GM18507 (cell line): Measurements from ENCODE around the gene B4GALNT2.

Experiments
- DNase-seq: peaks from one replicate; pipeline ENCODE4 v3.0.0; 2011; ENCODE audit warnings: low read depth; ENCODE audit not compliant: insufficient read length; ENCODE audit errors: extremely low spot score
- FAIRE-seq: peaks from 2 replicates; lab custom pipeline; 2011; peaks lifted over from hg19 to GRCh38; lab: Jason Lieb, UNC

B4GALNT2 gene

DNA sequence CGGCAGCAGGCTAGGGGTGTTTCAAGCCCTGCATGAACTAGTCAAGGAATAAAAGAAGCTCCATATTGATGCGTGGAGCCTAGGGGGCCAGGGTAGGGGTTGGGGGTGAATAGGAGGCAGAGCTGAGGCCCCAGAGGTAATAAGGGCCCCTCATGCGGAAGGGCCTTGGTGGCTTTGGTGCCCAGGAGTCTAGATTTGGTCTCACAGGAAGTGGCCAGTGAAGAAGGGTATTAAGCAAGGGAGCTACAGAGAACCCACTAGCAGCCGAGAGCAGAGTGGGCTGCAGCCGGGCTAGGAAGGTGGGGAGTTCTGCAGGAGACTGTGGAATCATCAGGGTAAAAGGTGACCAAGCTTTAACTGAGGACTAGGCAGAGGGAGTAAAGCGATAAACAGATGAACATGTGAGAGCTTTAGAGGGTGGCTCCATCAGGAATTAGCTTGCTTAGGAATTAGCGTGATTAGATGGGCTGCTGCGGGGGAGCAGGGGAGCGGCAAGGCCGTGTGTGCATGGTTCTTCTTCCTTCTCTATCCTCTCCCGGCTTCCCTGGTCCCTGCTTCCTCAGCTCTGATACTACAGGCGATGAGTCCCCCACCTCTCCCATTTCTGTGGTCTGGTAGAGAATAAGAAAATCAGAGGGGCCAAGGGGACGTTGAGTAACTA is 68.0 kb downstream of the B4GALNT2 start:
- DNase-seq (no peak), FAIRE-seq (no peak)

DNA sequence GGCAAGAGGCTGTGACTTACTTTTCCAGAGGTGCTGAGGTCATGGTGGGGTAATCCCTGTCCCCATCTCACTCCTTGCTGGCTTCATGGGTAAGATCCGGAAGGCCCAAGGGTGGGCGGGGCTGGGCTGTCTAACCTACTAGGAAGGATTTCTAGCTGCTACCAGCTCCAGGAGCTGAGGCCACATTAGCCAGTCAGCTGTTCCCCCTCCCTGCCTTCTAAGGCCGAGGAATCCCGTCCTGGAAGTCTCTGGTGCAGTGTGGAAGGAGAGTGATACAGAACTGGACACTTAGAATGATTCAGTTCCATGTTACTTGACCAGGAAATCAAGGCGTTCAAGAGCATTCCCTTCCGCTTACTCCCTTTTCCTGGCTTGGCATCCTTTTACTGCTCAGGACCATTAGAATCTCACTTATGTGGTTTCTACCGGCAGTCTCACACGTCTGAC is 68.9 kb downstream of the B4GALNT2 start:
- FAIRE-seq (no peak), DNase-seq (no peak)

DNA sequence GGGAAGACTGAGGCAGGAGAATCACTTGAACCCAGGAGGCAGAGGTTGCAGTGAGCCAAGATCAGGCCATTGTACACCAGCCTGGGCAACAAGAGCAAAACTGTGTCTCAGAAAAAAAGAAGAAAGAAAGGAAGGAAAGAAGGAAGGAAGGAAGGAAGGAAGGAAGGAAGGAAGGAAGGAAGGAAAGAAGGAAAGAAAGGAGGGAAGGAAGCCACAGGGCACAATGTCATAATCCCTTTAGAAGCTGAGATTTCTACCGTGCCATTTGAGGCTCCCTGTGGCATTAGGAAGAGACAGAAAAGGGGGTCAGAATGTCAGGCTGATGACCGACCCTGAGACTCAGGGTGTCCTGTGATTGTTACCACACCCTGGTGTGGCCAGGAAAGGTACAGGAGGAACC is 71.2 kb downstream of the B4GALNT2 start:
- FAIRE-seq, result no peak
- DNase-seq, result no peak

DNA sequence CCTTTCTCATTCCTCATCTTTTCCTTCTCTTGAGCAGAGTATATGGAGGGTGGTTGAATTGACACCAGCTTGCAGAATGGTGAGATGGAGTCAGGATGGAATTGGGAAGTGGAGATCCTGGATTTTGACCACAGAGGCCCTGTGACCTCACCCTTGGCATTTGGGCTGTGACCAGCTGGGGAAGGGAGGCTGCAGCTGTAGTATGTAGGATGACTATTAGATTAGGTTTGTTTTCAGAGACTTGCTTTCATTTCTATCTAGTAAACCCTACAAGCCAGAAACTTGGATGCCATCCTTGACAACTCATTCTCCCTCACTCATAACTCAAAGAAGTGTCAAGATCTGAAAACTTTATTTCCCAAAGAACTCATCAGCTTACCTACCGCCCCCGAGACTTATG is 71.9 kb downstream of the B4GALNT2 start:
- DNase-seq, result no peak
- no peak for FAIRE-seq

DNA sequence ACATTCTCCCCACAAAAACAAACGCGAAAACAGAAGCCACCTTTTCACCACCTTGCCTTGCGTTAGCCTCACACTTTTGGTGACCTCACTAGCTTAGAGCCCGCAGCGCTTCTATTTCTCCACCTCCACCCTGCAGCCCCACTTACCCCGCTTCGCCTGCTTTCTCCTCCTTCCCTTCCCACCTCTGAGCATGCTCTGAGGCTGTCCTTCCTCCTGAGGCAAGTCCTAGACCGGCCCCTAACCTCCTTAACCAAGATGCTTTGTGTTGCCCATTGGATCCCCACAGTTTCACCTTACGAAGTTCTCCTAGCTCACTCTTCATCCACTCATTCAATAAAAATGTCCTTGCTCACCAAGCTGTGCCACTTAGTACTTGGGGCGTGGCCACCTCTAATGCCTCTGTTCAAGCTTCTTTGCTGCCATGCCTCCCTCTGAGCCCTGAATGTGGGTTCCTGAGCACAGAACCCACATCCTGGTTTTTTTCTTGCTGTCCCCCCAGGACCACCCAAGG is 76.5 kb downstream of the B4GALNT2 start:
- DNase-seq (no peak), FAIRE-seq (no peak)

DNA sequence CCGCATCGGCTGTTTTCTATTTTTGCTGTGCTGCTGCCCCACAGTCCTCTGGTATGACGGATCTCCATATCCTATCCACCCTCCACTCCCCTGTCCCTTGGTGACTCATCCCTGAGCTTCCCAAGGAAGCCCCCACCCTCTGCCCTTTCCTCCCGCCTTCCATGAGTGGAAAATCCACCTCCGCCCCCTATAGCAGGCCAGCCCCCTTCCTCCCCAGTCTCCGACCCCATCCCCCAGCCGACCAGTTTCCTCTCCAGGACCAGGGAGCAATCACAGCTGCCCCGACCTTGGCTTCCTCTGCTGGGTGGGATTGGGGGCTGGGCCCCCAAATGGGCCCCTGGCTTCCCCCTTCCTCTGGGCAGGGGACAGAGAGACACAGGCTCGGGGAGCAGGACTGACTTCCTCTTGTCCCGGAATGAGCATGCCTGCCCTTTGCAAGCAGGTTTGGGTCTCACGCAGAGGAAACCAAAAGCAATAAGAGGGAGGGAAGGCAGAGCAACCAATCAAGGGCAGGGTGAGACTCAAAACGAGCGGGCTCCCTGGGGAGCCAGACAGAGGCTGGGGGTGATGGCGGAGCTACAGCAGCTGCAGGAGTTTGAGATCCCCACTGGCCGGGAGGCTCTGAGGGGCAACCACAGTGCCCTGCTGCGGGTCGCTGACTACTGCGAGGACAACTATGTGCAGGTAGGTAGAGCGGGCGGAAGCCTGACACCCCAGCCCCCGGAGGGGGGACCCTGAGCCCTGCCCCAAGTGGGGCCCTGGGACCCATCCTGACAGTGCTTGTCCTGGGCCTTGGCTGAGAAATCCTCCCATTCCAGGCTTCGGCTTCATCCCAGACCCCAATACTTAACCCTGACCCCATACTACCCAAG is 77.8 kb downstream of the B4GALNT2 start, which contains the start of the genes ABI3 and GNGT2:
ABI3 (plus strand) TSS at position 550 of the 872 bp plus-strand sequence; CDS start at position 568, 18 bp downstream.
GNGT2 (minus strand) TSS at position 417 of the 872 bp plus-strand sequence. CDS start 3,152 bp downstream, outside the sequence.
- FAIRE-seq (peak; percentile 98), DNase-seq (peak; percentile 87)

DNA sequence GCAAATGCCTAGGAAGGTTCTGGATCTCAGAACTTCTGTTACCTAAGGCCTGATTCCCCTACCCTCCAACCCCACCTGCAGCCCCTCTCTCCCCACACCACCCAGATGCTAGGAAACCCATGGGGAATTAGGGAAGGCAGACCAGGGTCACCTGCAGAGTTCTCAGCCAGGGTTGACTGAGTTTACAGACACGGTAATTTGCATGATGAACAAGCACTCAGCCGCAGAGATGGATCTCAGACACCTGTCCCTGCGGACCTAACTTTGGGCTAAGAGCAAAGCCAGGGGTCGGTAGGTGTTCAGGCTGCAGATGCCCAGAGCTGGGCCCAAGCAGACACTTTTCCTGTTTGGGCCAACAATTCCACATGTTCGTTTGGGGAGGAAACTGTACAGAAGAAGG is 80.8 kb downstream of the B4GALNT2 start:
- FAIRE-seq, result peak; percentile 95
- DNase-seq, result no peak

DNA sequence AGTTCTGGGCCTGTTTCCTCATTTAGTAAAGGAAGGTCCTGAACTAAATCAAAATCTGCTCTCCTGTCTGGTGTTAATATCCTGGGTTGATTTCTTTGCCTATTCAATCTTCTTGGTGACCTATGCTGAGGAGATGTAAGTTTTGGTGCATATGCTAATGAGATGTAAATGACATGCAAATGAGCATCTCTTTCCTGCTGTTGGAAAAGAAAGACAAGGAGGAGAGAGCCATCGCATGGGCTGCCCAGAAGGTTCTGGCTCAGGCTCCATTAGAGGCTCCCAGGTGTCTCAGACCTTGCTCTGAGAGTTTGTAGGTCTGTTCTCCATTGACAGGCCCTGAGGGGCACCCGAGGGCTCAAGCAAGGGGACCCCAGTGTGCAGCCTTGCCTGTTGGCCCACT is 81.3 kb downstream of the B4GALNT2 start:
- DNase-seq, result no peak
- FAIRE-seq, result no peak

DNA sequence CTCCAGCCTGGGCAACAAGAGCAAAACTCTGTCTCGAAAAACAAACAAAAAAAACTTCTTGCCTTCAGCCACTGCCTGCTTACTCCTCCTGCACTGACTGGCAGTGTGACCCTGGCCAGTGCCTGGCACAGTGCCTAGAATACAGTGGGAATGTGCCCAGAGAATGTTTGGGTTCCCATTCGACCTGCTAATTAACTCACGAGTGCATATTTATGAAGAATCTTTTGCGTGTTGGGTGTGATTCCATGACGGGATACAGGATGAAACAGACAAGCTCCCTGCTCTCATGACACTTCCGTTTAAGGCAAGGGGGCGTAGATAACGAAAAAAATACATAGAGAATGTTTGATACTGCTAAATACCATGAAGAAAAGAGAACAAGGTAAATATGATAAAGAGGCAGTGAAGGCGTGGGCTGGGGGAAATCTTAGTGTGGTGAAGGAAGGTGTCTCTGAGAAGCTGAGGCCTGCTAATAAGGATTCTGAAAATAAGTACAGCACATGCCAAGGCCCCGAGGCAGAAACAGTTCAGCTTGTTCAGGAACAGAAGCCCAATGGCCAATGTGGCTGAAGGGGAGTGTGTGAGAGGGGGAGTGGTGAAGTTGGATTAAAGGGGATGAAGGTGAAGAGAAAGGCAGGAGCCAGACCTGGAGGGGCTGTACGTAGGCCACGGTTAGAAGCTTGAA is 82.2 kb downstream of the B4GALNT2 start:
- no peak for DNase-seq
- FAIRE-seq, result peak; percentile 59

DNA sequence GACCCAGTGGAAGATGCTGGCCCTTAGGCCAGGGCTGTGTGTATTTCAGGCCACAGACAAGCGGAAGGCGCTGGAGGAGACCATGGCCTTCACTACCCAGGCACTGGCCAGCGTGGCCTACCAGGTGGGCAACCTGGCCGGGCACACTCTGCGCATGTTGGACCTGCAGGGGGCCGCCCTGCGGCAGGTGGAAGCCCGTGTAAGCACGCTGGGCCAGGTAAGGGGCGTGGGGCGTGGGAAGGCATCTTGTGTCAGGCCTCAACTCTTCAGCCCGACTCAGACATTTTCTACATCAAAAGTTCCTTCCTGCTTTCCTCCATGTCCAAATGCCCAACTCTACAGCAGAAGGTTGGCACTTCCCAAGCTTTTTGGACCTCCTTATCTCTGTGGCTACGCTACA is 83.9 kb downstream of the B4GALNT2 start:
- no peak for FAIRE-seq
- no peak for DNase-seq

DNA sequence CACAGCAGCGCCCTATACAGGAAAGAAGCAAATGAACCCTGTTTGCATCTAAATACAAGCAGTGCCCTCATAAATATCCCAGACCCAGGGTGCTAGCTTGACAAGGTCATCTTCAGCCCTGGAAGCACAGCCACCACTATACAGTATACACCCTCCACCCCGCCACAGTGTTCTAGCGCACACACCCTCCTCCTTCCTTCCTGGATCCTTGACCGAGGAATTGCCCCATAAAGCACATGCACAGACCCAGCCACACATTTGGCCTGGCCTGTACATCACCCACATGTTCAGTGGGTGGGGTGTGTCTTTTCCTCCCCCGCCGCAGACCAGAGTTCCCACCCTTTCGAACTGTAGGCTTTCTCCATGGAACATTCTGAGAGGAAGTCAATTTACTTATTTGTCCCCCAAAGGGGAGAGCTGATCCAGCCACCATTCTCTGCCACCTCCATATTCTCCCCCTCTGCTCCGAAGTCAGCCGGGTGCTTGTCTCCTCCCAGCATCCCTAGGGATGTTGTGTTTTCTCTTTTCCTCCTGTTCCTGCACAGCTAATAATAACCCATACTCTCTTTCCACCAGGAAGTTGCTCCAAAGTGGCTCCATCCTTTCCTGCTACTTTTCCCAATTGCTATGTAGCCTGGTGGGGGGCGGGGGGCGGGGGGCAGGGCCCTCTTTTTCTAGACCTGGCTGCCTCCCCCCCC is 84.5 kb downstream of the B4GALNT2 start:
- FAIRE-seq (no peak), DNase-seq (no peak)

DNA sequence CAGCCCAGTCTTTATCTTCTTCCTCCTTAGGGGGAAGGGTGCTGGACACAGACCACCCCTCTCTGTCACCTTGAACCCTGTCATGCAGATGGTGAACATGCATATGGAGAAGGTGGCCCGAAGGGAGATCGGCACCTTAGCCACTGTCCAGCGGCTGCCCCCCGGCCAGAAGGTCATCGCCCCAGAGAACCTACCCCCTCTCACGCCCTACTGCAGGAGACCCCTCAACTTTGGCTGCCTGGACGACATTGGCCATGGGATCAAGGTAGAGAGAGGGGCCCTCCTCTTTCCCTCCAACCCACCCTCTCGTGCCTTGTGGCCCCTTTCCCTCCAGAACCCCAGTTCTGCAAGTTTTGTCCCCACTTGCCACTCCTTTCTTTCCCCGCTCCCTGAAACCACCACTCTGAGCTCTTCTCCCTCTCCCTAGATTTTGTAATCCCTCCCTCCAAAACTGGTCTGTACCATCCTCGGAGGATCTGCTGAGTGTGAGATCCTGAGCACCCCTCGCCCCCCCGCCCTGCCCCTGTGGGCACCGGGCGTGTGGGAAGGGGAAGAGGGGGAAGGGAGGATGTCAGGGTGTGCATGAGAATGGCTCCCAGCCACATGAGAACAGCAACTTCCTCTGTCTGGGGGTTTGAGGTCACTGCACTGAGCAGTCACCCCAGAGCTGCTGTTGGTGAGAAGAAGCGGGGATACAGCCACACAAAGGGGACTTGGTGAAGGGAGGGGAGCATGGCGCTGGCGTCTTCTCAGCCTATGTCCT is 85.3 kb downstream of the B4GALNT2 start:
- DNase-seq (no peak), FAIRE-seq (peak; percentile 98)

DNA sequence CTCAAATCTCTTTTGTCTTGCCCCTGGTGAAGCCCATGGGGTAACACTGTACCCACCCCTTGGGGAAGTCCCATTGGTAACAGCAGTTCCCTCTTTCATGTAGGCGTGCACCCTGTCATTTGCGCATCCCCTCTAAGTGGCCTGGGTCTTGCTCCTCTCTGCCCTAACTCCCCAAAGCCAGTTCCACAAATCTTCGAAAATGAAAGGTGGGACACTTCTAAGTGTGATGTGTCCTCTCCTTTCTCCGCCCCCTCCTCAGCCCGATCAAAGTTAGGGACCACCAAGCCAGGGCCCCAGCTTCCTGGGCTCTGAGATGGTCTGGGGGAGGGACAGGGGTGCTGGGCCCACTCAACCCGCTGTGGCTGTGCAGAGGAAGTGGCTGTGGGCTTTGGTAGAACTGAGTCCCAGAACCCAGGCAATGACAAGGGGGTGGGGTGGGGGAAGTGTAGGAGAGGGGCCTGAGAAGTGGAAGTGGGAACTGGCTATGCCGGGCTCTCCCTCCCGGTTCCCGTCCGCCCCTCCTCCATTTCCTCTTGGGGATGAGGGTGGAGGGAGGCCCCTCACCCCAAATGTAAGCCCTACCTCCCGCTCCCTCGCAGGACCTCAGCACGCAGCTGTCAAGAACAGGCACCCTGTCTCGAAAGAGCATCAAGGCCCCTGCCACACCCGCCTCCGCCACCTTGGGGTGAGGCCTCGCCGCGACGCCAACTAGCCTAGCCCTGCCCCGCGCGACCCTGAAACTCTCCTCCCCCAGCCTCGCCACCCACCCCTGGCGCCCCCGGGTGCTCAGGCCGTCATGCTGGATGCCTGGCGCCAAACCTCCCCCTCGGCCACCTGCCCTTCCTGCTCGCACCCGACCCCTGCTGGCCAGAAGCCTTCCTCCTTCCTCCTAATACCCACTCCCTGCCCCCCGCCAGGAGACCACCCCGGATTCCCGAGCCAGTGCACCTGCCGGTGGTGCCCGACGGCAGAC is 86.7 kb downstream of the B4GALNT2 start:
- DNase-seq (no peak), FAIRE-seq (peak; percentile 91)

DNA sequence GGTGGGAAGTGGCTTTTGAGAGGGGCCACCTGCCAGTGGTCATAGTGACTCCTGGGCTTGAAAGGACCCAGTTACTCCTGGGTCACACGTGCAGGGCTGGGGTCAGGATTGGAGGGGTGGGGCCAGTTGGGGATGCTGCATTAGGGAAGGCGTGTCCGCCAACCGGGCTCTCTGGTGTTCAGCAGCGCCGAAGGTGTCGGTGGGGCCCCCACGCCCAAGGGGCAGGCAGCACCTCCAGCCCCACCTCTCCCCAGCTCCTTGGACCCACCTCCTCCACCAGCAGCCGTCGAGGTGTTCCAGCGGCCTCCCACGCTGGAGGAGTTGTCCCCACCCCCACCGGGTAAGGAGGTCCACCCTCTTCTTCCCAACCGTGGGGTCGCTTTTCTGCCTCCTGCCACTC is 87.4 kb downstream of the B4GALNT2 start:
- FAIRE-seq, result no peak
- DNase-seq, result no peak

DNA sequence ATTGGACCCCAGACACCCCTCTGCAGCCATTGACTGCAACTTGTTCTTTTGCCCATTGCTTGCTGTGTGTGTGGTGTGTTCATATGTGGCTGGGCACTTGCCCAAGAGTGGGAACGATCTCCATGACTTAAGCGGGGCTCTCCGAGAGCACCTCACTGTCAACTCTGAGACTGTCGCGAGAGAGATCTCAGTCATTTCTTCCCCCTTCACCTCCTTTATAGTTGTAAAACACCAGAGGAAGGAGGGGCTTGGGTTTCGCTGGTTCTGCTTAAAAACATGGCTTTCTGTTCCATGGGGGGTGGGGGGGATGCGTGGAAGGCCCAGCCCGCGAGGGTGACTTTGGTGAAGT is 90.6 kb downstream of the B4GALNT2 start:
- FAIRE-seq (no peak), DNase-seq (no peak)

DNA sequence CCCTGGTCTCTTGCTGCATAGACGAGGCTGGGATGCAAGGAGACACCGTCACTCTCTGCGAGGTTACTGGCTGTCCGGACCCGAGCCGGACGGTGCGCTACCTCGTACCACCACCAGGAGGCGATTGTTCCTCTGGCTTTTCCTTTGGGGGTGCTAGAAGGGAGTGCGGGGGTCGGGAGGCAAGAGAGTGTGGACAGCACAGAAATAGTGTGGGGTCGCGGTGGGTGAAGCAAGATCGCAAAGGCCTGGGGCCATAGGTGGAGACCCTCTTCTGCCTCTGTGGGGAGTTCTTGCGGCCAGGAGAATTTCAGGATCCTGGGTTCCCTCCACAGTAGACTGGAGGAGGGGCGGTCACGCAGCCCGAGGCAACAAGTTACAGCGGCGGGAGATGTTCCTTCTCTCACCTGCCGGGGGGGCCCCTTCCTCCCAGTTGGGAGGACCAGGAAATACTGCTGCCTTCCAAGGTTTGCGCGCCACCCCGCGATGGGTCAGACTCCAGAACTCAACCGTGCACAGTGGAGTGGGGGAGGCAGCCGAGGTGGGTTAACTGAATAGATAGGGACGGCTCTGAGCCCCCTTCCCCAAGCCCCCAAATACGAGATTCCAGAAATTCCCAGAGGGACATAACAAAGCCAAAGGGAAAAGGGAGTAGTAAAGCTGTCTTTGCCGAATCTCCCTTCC is 91.1 kb downstream of the B4GALNT2 start:
- DNase-seq (no peak), FAIRE-seq (peak; percentile 81)
